WTC11 (cell line): ENCODE results near the gene MED27. TPM values are rescaled to one million over a fixed set of nuclear protein-coding genes. Genes with fewer than 3 reads are reported as not detected.

Experiments used
- ATAC-seq: fragments of 200-7000 bp; cut with Tn5 transposase; 2 replicates; pipeline ENCODE4 v1.10.0; 2021; ENCODE audit warnings: mild to moderate bottlenecking, moderate library complexity
- CTCF ChIA-PET: fragments of 300-600 bp; sonication (Branson Sonifier 250); formaldehyde crosslinking; loops from one replicate; lab custom pipeline; 2021; ENCODE audit warnings: antibody characterized with exemption; lab: Charles Lee
- POLR2A ChIA-PET: fragments of 350-600 bp; sonication (Branson Sonifier 250); formaldehyde crosslinking; loops from one replicate; lab custom pipeline; 2021; ENCODE audit warnings: antibody characterized with exemption; lab: Charles Lee
- DNase-seq: peaks from one replicate; pipeline ENCODE4 v3.0.0; 2021; ENCODE audit warnings: low spot score
- H3K27ac Mint-ChIP-seq: 2 replicates; pipeline ENCODE4 v1.8.0; 2021; ENCODE audit warnings: mixed read lengths
- H3K27me3 Mint-ChIP-seq: 2 replicates; pipeline ENCODE4 v1.8.0; 2021; ENCODE audit warnings: low read depth, mild to moderate bottlenecking, moderate library complexity, mixed read lengths
- H3K36me3 Mint-ChIP-seq: 2 replicates; pipeline ENCODE4 v1.8.0; 2021; ENCODE audit warnings: mixed read lengths
- H3K4me1 Mint-ChIP-seq: 2 replicates; pipeline ENCODE4 v1.8.0; 2022; ENCODE audit warnings: mixed read lengths
- H3K4me3 Mint-ChIP-seq: 2 replicates; pipeline ENCODE4 v1.8.0; 2021; ENCODE audit warnings: mild to moderate bottlenecking, moderate library complexity, mixed read lengths
- H3K9me3 Mint-ChIP-seq: 2 replicates; pipeline ENCODE4 v1.8.0; 2021; ENCODE audit warnings: mixed read lengths
- AFF4 ChIP-seq: sonication (generic); formaldehyde crosslinking; IDR thresholded peaks from 2 replicates; pipeline ENCODE4 v1.8.1; 2023; ENCODE audit warnings: mild to moderate bottlenecking, missing genetic modification reagents, borderline replicate concordance
- CTCF ChIP-seq: fragments of 200-600 bp; IDR thresholded peaks from 2 replicates; pipeline ENCODE4 v1.8.0; 2022; ENCODE audit warnings: antibody characterized with exemption
- E2F1 ChIP-seq: sonication (generic); formaldehyde crosslinking; IDR thresholded peaks from 2 replicates; pipeline ENCODE4 v1.8.0; 2022; ENCODE audit warnings: mild to moderate bottlenecking, missing genetic modification reagents
- E2F4 ChIP-seq: sonication (generic); formaldehyde crosslinking; IDR thresholded peaks from 2 replicates; pipeline ENCODE4 v1.8.1; 2022; ENCODE audit warnings: low read depth, mild to moderate bottlenecking, moderate library complexity, missing genetic modification reagents, borderline replicate concordance
- EMX1 ChIP-seq: fragments of 250-450 bp; sonication (Bioruptor Pico); IDR thresholded peaks from 2 replicates; pipeline ENCODE4 v1.8.0; 2021; ENCODE audit warnings: mild to moderate bottlenecking
- FOXP1 ChIP-seq: sonication (generic); formaldehyde crosslinking; IDR thresholded peaks from 2 replicates; pipeline ENCODE4 v1.8.0; 2022; ENCODE audit warnings: missing genetic modification reagents, mild to moderate bottlenecking, moderate library complexity, borderline replicate concordance
- FOXP4 ChIP-seq: sonication (generic); formaldehyde crosslinking; IDR thresholded peaks from 2 replicates; pipeline ENCODE4 v1.8.0; 2022; ENCODE audit warnings: mild to moderate bottlenecking, missing genetic modification reagents
- IRF2 ChIP-seq: sonication (generic); formaldehyde crosslinking; IDR thresholded peaks from 2 replicates; pipeline ENCODE4 v1.8.0; 2022; ENCODE audit warnings: low read depth, missing genetic modification reagents, borderline replicate concordance
- MLX ChIP-seq: sonication (generic); formaldehyde crosslinking; IDR thresholded peaks from 2 replicates; pipeline ENCODE4 v1.8.1; 2023; ENCODE audit warnings: mild to moderate bottlenecking, missing genetic modification reagents, moderate library complexity
- NFE2L1 ChIP-seq: sonication (generic); formaldehyde crosslinking; IDR thresholded peaks from 2 replicates; pipeline ENCODE4 v1.8.1; 2023; ENCODE audit warnings: missing genetic modification reagents
- NR1H2 ChIP-seq: sonication (generic); formaldehyde crosslinking; IDR thresholded peaks from 2 replicates; pipeline ENCODE4 v1.9.0; 2021; ENCODE audit warnings: mild to moderate bottlenecking, moderate library complexity, missing genetic modification reagents
- SP1 ChIP-seq: sonication (generic); formaldehyde crosslinking; conservative IDR thresholded peaks from 2 replicates; pipeline ENCODE4 v1.8.1; 2022; ENCODE audit warnings: missing genetic modification reagents
- ZNF263 ChIP-seq: sonication (generic); formaldehyde crosslinking; IDR thresholded peaks from 2 replicates; pipeline ENCODE4 v1.8.1; 2022; ENCODE audit warnings: low read depth, mild to moderate bottlenecking, moderate library complexity, missing genetic modification reagents
- ZNF425 ChIP-seq: fragments of 250-450 bp; sonication (Bioruptor Pico); conservative IDR thresholded peaks from 2 replicates; pipeline ENCODE4 v1.9.0; 2021; ENCODE audit warnings: mild to moderate bottlenecking
- ZSCAN18 ChIP-seq: fragments of 250-450 bp; sonication (Bioruptor Pico); IDR thresholded peaks from 2 replicates; pipeline ENCODE4 v2.1.2; 2022; ENCODE audit warnings: mild to moderate bottlenecking, moderate library complexity
- total RNA-seq: library from RNA; stranded (reverse); gene quantifications from 3 replicates; pipeline ENCODE4 v1.2.3, GENCODE V29; 2021

Gene MED27
- total RNA-seq, 1 experiment from 2014 or later, result 27.9 TPM

GRCh38 chr9:131824155-131824594, 255.5 kb downstream of the MED27 start (continued):
- TF ChIP-seq E2F4 (CRISPR knock-in tag) (no peak), FOXP1 (no peak), EMX1 (CRISPR knock-in tag) (no peak)
- TF ChIP-seq, all 79 proteins: peak for 0

GRCh38 chr9:131823701-131824146, 255.9 kb downstream of the MED27 start:
- Mint-ChIP-seq H3K9me3 (no peaks in the 10 kb centered on the region), H3K27ac (no peak overlapping the region), H3K4me1 (peaks cover 10% of the 10 kb centered on the region; the same call in 1 of the 2 replicates)
- CTCF ChIA-PET, result interaction anchor here (1.4 kb wide), 1 partner anchor 435 kb away, joined by 3 read pairs; no protein-coding TSS in a partner anchor
- ATAC-seq, result no peak
- TF ChIP-seq CTCF (no peak), ZNF425 (CRISPR knock-in tag) (no peak), FOXP4 (no peak), IRF2 (no peak), SP1 (CRISPR knock-in tag) (no peak)
- TF ChIP-seq, all 79 proteins: peak for 0
- Mint-ChIP-seq H3K36me3 (no peaks in the 10 kb centered on the region), H3K27me3 (0 out of 2 replicates have a peak, but pooled peaks cover 4% of the 10 kb centered on the region), H3K4me3 (no peak overlapping the region)
- POLR2A ChIA-PET, result no interaction called here
- no peak for DNase-seq

- CTCF ChIA-PET, result no interaction called here
- TF ChIP-seq NR1H2 (CRISPR knock-in tag) (no peak), ZSCAN18 (CRISPR knock-in tag) (no peak), MLX (CRISPR knock-in tag) (no peak), E2F1 (no peak), NFE2L1 (CRISPR knock-in tag) (no peak), AFF4 (CRISPR knock-in tag) (no peak), ZNF263 (CRISPR knock-in tag) (no peak)
Measured at GRCh38 chr9:131818089-131818488, 261.6 kb downstream of the MED27 start.

More at GRCh38 chr9:131818089-131818488, 261.6 kb downstream of the MED27 start:
- H3K4me1 Mint-ChIP-seq, result peaks cover 24% of the 10 kb centered on the region
- no peaks in the 10 kb centered on the region for H3K27me3 Mint-ChIP-seq
- H3K27ac Mint-ChIP-seq, result no peak overlapping the region
- POLR2A ChIA-PET, result no interaction called here
- no peak for DNase-seq
- no peak for ATAC-seq
- no peaks in the 10 kb centered on the region for H3K9me3 Mint-ChIP-seq
- H3K36me3 Mint-ChIP-seq, result no peaks in the 10 kb centered on the region
- no peak overlapping the region for H3K4me3 Mint-ChIP-seq
